Measurements from ENCODE around the gene WDR13.

DNA sequence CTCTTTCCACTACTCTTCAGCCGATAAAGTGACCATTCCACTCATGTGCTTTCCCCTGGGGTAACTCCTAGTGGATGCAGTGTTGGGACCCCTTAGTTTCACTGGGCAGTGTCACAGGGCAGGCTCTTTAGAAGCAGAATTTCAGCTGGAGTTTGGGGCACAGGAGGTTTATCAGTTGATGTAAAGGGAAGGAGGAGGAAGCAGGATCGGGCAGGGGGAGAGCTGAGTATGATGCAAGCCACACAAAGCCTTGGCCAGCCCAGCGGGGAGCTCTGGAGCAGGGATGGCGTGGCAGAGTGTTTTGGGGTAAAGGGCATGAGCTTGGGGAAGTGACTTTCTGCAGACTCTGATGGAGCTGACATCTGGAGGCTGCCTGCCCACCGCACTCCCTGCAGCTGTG is 19.3 kb downstream of the WDR13 start:
- TF ChIP-seq ZFX (IDR thresholded peaks at IDR 0.05): no peak
- TF ChIP-seq, protein P1, sequence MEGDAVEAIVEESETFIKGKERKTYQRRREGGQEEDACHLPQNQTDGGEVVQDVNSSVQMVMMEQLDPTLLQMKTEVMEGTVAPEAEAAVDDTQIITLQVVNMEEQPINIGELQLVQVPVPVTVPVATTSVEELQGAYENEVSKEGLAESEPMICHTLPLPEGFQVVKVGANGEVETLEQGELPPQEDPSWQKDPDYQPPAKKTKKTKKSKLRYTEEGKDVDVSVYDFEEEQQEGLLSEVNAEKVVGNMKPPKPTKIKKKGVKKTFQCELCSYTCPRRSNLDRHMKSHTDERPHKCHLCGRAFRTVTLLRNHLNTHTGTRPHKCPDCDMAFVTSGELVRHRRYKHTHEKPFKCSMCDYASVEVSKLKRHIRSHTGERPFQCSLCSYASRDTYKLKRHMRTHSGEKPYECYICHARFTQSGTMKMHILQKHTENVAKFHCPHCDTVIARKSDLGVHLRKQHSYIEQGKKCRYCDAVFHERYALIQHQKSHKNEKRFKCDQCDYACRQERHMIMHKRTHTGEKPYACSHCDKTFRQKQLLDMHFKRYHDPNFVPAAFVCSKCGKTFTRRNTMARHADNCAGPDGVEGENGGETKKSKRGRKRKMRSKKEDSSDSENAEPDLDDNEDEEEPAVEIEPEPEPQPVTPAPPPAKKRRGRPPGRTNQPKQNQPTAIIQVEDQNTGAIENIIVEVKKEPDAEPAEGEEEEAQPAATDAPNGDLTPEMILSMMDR (conservative IDR thresholded peaks at IDR 0.05): no peak
